ENCODE measurements around the gene TRPV5.

GRCh38 chr7:142873871-142874270 is 59.7 kb downstream of the TRPV5 start:
- TF ChIP-seq CTCF (IDR thresholded peaks at IDR 0.05), result no peak
- no peak for TF ChIP-seq POLR2A (IDR thresholded peaks at IDR 0.05)
